ENCODE data around the gene TNRC6A.
A peak's percentile ranks its signal among the peaks of the same experiment; 100 is the strongest.

The TNRC6A gene

GRCh38 chr16:24769806-24770205 is 40.4 kb downstream of the TNRC6A start:
- Histone ChIP-seq H3K4me1 (ENCODE audit: control insufficient read depth in 5 of 5, insufficient read depth in 5 of 5, low read length in 5 of 5) (peaks cover 0 to 6% (median 0%) of the 10 kb centered on the region in 5 donors), H3K9ac (ENCODE audit: low read length in 5 of 5) (no peak overlapping the region), H3K27me3 (ENCODE audit: control insufficient read depth in 5 of 5, insufficient read depth in 4 of 5, low read length in 5 of 5) (no peaks in the 10 kb centered on the region), H3K27ac (ENCODE audit: low read depth, low read length) (no peak overlapping the region), H3K4me3 (ENCODE audit: low read depth in 1 of 5, low read length in 5 of 5) (no peak overlapping the region), H3K36me3 (ENCODE audit: control insufficient read depth in 5 of 5, insufficient read depth in 5 of 5, low read length in 5 of 5) (peaks cover 7 to 25% (median 14%) of the 10 kb centered on the region in 5 donors), H3K9me3 (ENCODE audit: control insufficient read depth in 5 of 5, low read length in 5 of 5) (no peaks in the 10 kb centered on the region)

- peaks cover 7 to 20% (median 14%) of the 10 kb centered on the region in 5 donors for H3K36me3 ChIP-seq (ENCODE audit: control insufficient read depth in 5 of 5, insufficient read depth in 5 of 5, low read length in 5 of 5)
- H3K27me3 ChIP-seq (ENCODE audit: control insufficient read depth in 5 of 5, insufficient read depth in 4 of 5, low read length in 5 of 5): no peaks in the 10 kb centered on the region
- no peaks in the 10 kb centered on the region for H3K9me3 ChIP-seq (ENCODE audit: control insufficient read depth in 5 of 5, low read length in 5 of 5)
- H3K4me3 ChIP-seq (ENCODE audit: low read depth in 1 of 5, low read length in 5 of 5): no peak overlapping the region
- no peak overlapping the region for H3K27ac ChIP-seq (ENCODE audit: low read depth, low read length)
- H3K4me1 ChIP-seq (ENCODE audit: control insufficient read depth in 5 of 5, insufficient read depth in 5 of 5, low read length in 5 of 5): peaks cover 0 to 19% (median 12%) of the 10 kb centered on the region in 5 donors
- H3K9ac ChIP-seq (ENCODE audit: low read length in 5 of 5): no peak overlapping the region
Observed at GRCh38 chr16:24771132-24771778, 41.8 kb downstream of the TNRC6A start.

DNA sequence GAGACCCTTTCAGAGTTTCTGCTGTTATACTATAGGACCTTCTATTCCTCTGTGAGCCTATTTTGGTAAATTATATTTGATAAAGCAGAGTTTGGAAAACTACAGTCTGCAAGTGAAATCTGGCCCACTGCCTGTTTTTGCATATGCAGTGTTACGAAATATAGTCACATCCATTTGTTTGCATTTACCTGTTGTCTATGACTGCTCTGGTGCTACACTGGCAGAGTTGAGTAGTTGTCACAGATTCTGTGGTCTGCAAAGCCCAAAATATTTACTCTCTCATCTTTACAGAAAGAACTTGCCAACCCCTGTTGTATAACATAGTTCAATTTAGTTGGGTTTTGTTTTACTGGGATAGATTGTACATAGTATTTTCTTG is 42.3 kb downstream of the TNRC6A start:
- Histone ChIP-seq H3K9ac (ENCODE audit: low read length in 5 of 5) (no peak overlapping the region), H3K4me1 (ENCODE audit: control insufficient read depth in 5 of 5, insufficient read depth in 5 of 5, low read length in 5 of 5) (peaks cover 0 to 24% (median 16%) of the 10 kb centered on the region in 5 donors), H3K9me3 (ENCODE audit: control insufficient read depth in 5 of 5, low read length in 5 of 5) (no peaks in the 10 kb centered on the region), H3K27ac (ENCODE audit: low read depth, low read length) (no peak overlapping the region), H3K4me3 (ENCODE audit: low read depth in 1 of 5, low read length in 5 of 5) (no peak overlapping the region), H3K36me3 (ENCODE audit: control insufficient read depth in 5 of 5, insufficient read depth in 5 of 5, low read length in 5 of 5) (peaks cover 6 to 17% (median 14%) of the 10 kb centered on the region in 5 donors), H3K27me3 (ENCODE audit: control insufficient read depth in 5 of 5, insufficient read depth in 4 of 5, low read length in 5 of 5) (no peaks in the 10 kb centered on the region)

GRCh38 chr16:24773771-24774427 is 44.4 kb downstream of the TNRC6A start:
- H3K9ac ChIP-seq (ENCODE audit: low read length in 5 of 5): no peak overlapping the region
- H3K9me3 ChIP-seq (ENCODE audit: control insufficient read depth in 5 of 5, low read length in 5 of 5): no peaks in the 10 kb centered on the region
- no peaks in the 10 kb centered on the region for H3K27me3 ChIP-seq (ENCODE audit: control insufficient read depth in 5 of 5, insufficient read depth in 4 of 5, low read length in 5 of 5)
- peaks cover 21 to 33% (median 30%) of the 10 kb centered on the region in 5 donors for H3K36me3 ChIP-seq (ENCODE audit: control insufficient read depth in 5 of 5, insufficient read depth in 5 of 5, low read length in 5 of 5)
- peaks cover 0 to 30% (median 21%) of the 10 kb centered on the region in 5 donors for H3K4me1 ChIP-seq (ENCODE audit: control insufficient read depth in 5 of 5, insufficient read depth in 5 of 5, low read length in 5 of 5)
- H3K27ac ChIP-seq (ENCODE audit: low read depth, low read length): peak overlapping the region; percentile 64
- H3K4me3 ChIP-seq (ENCODE audit: low read depth in 1 of 5, low read length in 5 of 5): no peak overlapping the region

- Histone ChIP-seq H3K4me3 (ENCODE audit: low read depth in 1 of 5, low read length in 5 of 5) (no peak overlapping the region), H3K9me3 (ENCODE audit: control insufficient read depth in 5 of 5, low read length in 5 of 5) (no peaks in the 10 kb centered on the region), H3K27me3 (ENCODE audit: control insufficient read depth in 5 of 5, insufficient read depth in 4 of 5, low read length in 5 of 5) (no peaks in the 10 kb centered on the region), H3K36me3 (ENCODE audit: control insufficient read depth in 5 of 5, insufficient read depth in 5 of 5, low read length in 5 of 5) (peaks cover 27 to 39% (median 35%) of the 10 kb centered on the region in 5 donors), H3K9ac (ENCODE audit: low read length in 5 of 5) (no peak overlapping the region), H3K27ac (ENCODE audit: low read depth, low read length) (peak overlapping the region; percentile 64), H3K4me1 (ENCODE audit: control insufficient read depth in 5 of 5, insufficient read depth in 5 of 5, low read length in 5 of 5) (peaks cover 0 to 30% (median 21%) of the 10 kb centered on the region in 5 donors)
Observed at GRCh38 chr16:24774510-24774909, 45.1 kb downstream of the TNRC6A start.

DNA sequence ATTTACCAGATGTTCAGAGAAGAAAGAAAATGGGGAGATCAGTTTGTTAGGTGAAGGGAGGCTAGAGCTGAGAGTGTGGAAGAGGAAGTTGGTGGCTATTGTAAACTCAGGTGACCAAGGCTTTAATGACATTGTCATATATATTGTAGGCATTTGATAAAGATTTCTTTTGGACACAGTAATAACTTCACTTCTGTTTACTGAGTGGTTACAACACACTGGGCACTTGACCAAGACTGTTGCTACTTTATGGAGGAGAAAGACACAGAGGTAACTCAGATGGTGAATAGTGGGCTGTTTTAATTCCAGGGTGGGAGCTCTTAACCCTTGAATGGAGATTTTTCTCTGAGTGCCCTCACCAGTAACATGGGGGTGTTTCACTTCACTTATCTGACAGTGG is 46.0 kb downstream of the TNRC6A start:
- H3K9me3 ChIP-seq (ENCODE audit: control insufficient read depth in 5 of 5, low read length in 5 of 5): no peaks in the 10 kb centered on the region
- peak overlapping the region; percentile 88 for H3K27ac ChIP-seq (ENCODE audit: low read depth, low read length)
- H3K4me3 ChIP-seq (ENCODE audit: low read depth in 1 of 5, low read length in 5 of 5): no peak overlapping the region
- H3K4me1 ChIP-seq (ENCODE audit: control insufficient read depth in 5 of 5, insufficient read depth in 5 of 5, low read length in 5 of 5): peaks cover 0 to 30% (median 21%) of the 10 kb centered on the region in 5 donors
- peak overlapping the region in 1 of 5 donors; percentile 33 for H3K9ac ChIP-seq (ENCODE audit: low read length in 5 of 5)
- peaks cover 31 to 48% (median 43%) of the 10 kb centered on the region in 5 donors for H3K36me3 ChIP-seq (ENCODE audit: control insufficient read depth in 5 of 5, insufficient read depth in 5 of 5, low read length in 5 of 5)
- no peaks in the 10 kb centered on the region for H3K27me3 ChIP-seq (ENCODE audit: control insufficient read depth in 5 of 5, insufficient read depth in 4 of 5, low read length in 5 of 5)

GRCh38 chr16:24776501-24777220 is 47.2 kb downstream of the TNRC6A start:
- H3K36me3 ChIP-seq (ENCODE audit: control insufficient read depth in 5 of 5, insufficient read depth in 5 of 5, low read length in 5 of 5): peaks cover 37 to 53% (median 51%) of the 10 kb centered on the region in 5 donors
- no peaks in the 10 kb centered on the region for H3K9me3 ChIP-seq (ENCODE audit: control insufficient read depth in 5 of 5, low read length in 5 of 5)
- peaks cover 0 to 30% (median 21%) of the 10 kb centered on the region in 5 donors for H3K4me1 ChIP-seq (ENCODE audit: control insufficient read depth in 5 of 5, insufficient read depth in 5 of 5, low read length in 5 of 5)
- H3K4me3 ChIP-seq (ENCODE audit: low read depth in 1 of 5, low read length in 5 of 5): no peak overlapping the region
- H3K9ac ChIP-seq (ENCODE audit: low read length in 5 of 5): peak overlapping the region in 1 of 5 donors; percentile 8
- peak overlapping the region; percentile 88 for H3K27ac ChIP-seq (ENCODE audit: low read depth, low read length)
- H3K27me3 ChIP-seq (ENCODE audit: control insufficient read depth in 5 of 5, insufficient read depth in 4 of 5, low read length in 5 of 5): no peaks in the 10 kb centered on the region

- Histone ChIP-seq H3K4me3 (ENCODE audit: low read depth in 1 of 5, low read length in 5 of 5) (no peak overlapping the region), H3K9ac (ENCODE audit: low read length in 5 of 5) (no peak overlapping the region), H3K4me1 (ENCODE audit: control insufficient read depth in 5 of 5, insufficient read depth in 5 of 5, low read length in 5 of 5) (peaks cover 0 to 27% (median 19%) of the 10 kb centered on the region in 5 donors), H3K9me3 (ENCODE audit: control insufficient read depth in 5 of 5, low read length in 5 of 5) (no peaks in the 10 kb centered on the region), H3K27ac (ENCODE audit: low read depth, low read length) (peak overlapping the region; percentile 88), H3K36me3 (ENCODE audit: control insufficient read depth in 5 of 5, insufficient read depth in 5 of 5, low read length in 5 of 5) (peaks cover 43 to 66% (median 61%) of the 10 kb centered on the region in 5 donors), H3K27me3 (ENCODE audit: control insufficient read depth in 5 of 5, insufficient read depth in 4 of 5, low read length in 5 of 5) (no peaks in the 10 kb centered on the region)
Observed at GRCh38 chr16:24778671-24779070, 49.2 kb downstream of the TNRC6A start.

DNA sequence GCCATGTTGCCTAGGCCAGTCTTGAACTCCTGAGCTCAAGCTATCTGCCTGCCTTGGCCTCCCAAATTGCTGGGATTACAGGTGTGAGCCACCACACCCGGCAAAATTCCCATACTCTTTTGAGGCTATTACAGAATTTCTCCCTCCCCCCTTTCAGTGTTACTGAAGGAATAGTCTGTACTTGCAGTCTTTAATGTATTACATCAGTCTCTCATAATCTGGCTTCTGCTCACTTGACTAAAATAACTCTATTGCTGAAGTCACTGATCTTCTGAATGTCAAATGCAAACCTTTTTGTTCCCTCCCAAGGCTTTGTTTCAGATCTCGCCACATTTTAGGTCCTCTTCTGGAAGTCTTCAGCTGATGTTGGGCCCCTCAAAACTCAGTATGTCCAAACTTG is 51.8 kb downstream of the TNRC6A start:
- Histone ChIP-seq H3K36me3 (ENCODE audit: control insufficient read depth in 5 of 5, insufficient read depth in 5 of 5, low read length in 5 of 5) (peaks cover 42 to 76% (median 58%) of the 10 kb centered on the region in 5 donors), H3K4me3 (ENCODE audit: low read depth in 1 of 5, low read length in 5 of 5) (no peak overlapping the region), H3K9me3 (ENCODE audit: control insufficient read depth in 5 of 5, low read length in 5 of 5) (no peaks in the 10 kb centered on the region), H3K9ac (ENCODE audit: low read length in 5 of 5) (no peak overlapping the region), H3K4me1 (ENCODE audit: control insufficient read depth in 5 of 5, insufficient read depth in 5 of 5, low read length in 5 of 5) (peaks cover 0 to 10% (median 9%) of the 10 kb centered on the region in 5 donors), H3K27me3 (ENCODE audit: control insufficient read depth in 5 of 5, insufficient read depth in 4 of 5, low read length in 5 of 5) (no peaks in the 10 kb centered on the region), H3K27ac (ENCODE audit: low read depth, low read length) (no peak overlapping the region)

DNA sequence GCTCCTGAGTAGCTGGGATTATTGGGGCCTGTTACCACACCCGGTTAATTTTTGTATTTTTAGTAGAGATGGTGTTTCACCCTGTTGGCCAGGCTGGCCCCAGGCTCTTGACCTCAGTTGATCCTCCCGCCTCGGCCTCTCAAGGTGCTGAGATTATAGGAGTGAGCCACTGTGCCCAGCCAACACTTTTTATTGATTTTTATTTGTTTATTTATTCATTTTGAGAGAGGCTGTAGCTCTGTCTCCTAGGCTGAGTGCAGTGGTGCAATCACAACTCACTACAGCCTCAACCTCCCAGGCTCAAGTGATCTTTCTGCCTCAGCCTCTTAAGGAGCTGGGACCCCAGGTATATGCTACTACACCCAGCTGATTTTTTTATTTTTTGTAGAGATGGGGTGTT is 54.7 kb downstream of the TNRC6A start:
- H3K9me3 ChIP-seq (ENCODE audit: control insufficient read depth in 5 of 5, low read length in 5 of 5): no peaks in the 10 kb centered on the region
- no peaks in the 10 kb centered on the region for H3K4me1 ChIP-seq (ENCODE audit: control insufficient read depth in 5 of 5, insufficient read depth in 5 of 5, low read length in 5 of 5)
- no peak overlapping the region for H3K27ac ChIP-seq (ENCODE audit: low read depth, low read length)
- H3K36me3 ChIP-seq (ENCODE audit: control insufficient read depth in 5 of 5, insufficient read depth in 5 of 5, low read length in 5 of 5): peaks cover 40 to 73% (median 47%) of the 10 kb centered on the region in 5 donors
- H3K27me3 ChIP-seq (ENCODE audit: control insufficient read depth in 5 of 5, insufficient read depth in 4 of 5, low read length in 5 of 5): no peaks in the 10 kb centered on the region
- H3K9ac ChIP-seq (ENCODE audit: low read length in 5 of 5): no peak overlapping the region
- H3K4me3 ChIP-seq (ENCODE audit: low read depth in 1 of 5, low read length in 5 of 5): no peak overlapping the region

Data from subcutaneous abdominal adipose tissue (tissue), 5 donors.